Tibial nerve (tissue), 4 donors: ENCODE measurements around the gene KLHDC4. TPM values are rescaled to one million over a fixed set of nuclear protein-coding genes. Genes with fewer than 3 reads are reported as not detected.

Experiments
- DNase-seq, 2 donors: peaks; one replicate each; pipeline ENCODE4 v3.0.0-alpha.2; 2019; ENCODE audit warnings: low spot score in 2 of 2
- H3K27ac ChIP-seq, 4 donors: fragments of 200-600 bp; sonication (generic) in 3 of 4; one replicate each; pipeline ENCODE4 v1.5.1; 2017 to 2019; ENCODE audit warnings: mild to moderate bottlenecking in 1 of 4
- H3K27me3 ChIP-seq, 2 donors: fragments of 200-600 bp; sonication (generic) in 1 of 2; one replicate each; pipeline versions ENCODE4 v1.5.1 to v1.6.0; 2017 to 2019
- H3K36me3 ChIP-seq, 3 donors: fragments of 200-600 bp; sonication (generic); one replicate each; pipeline ENCODE4 v1.5.1; 2018 to 2019
- H3K4me1 ChIP-seq, 4 donors: fragments of 200-600 bp; sonication (generic) in 3 of 4; one replicate each; pipeline ENCODE4 v1.5.1; 2017 to 2019
- H3K4me3 ChIP-seq, 4 donors: fragments of 200-600 bp; sonication (generic) in 3 of 4; one replicate each; pipeline ENCODE4 v1.5.1; 2017 to 2019; ENCODE audit warnings: mild to moderate bottlenecking in 1 of 4, moderate library complexity in 1 of 4
- H3K9me3 ChIP-seq, 4 donors: fragments of 200-600 bp; sonication (generic) in 3 of 4; one replicate each; pipeline ENCODE4 v1.5.1; 2017 to 2019
- CTCF ChIP-seq, 5 experiments: fragments of 200-600 bp in 3 of 5; fragments of 450-650 bp in 2 of 5; sonication (generic) in 3 of 5; IDR thresholded peaks; one replicate each; pipeline ENCODE4 v1.5.1; 2016 to 2019; ENCODE audit warnings: antibody characterized with exemption in 5 of 5, mild to moderate bottlenecking in 3 of 5, moderate library complexity in 2 of 5
- EP300 ChIP-seq, 2 donors: sonication (generic); formaldehyde crosslinking; IDR thresholded peaks; one replicate each; pipeline ENCODE4 v1.6.1; 2017; ENCODE audit warnings: antibody characterized with exemption in 2 of 2, mild to moderate bottlenecking in 1 of 2
- POLR2A ChIP-seq, 2 donors: fragments of 450-650 bp; IDR thresholded peaks; one replicate each; pipeline ENCODE4 v1.6.1; 2017; ENCODE audit warnings: antibody characterized with exemption in 2 of 2, mild to moderate bottlenecking in 2 of 2, moderate library complexity in 2 of 2
- WGBS, 2 donors: methylation state at CpG; one replicate each; pipeline ENCODE4 v1.1.5; 2018; 5-methylcytosine and 5-hydroxymethylcytosine counted together
- total RNA-seq, 4 donors: library from RNA; depleted of rRNA; stranded (reverse); fragments of >200 nt; gene quantifications; one replicate each; pipeline ENCODE4 v1.1.0, GENCODE V29; 2016

Gene KLHDC4
- total RNA-seq, 4 donors from 2014 or later = 26.9 to 61.5 (median 42.5) TPM

GRCh38 chr16:87766485-87766797 lies 655 bp upstream of the KLHDC4 start:
- 45 to 59% methylated on average over 17 of the region's 17 CpGs for WGBS, 2 donors
- H3K27ac ChIP-seq = peak overlapping the region; percentile 73 to 93 (median 90)

DNA sequence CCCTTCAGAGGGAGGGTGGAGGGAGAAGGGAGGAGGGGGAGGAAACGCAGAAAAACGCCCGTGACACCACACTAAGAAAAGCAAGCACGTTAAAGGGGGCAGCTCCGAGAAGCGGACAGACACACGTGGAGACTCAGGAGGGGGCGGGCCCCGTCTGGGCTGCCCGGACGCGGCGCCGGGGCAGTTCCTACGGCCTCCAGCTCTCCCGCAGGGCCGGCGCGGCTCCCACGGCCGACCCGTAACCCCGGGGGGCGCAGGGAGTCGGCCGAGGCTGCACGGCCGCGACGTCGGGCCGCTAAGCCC lies 362 bp downstream of the KLHDC4 start:
- WGBS, 2 donors = 0% methylated on average over 24 to 32 of the region's 32 CpGs

More at GRCh38 chr16:87766485-87766797, 655 bp upstream of the KLHDC4 start:
- DNase-seq = no peak
- no peaks in the 10 kb centered on the region for H3K9me3 ChIP-seq
- H3K4me1 ChIP-seq = peaks cover 0 to 35% (median 12%) of the 10 kb centered on the region in 4 donors
- H3K36me3 ChIP-seq = peaks cover 0 to 29% (median 0%) of the 10 kb centered on the region in 3 donors
- TF ChIP-seq EP300 (IDR thresholded peaks at IDR 0.05) (no peak), POLR2A (IDR thresholded peaks at IDR 0.05) (no peak), CTCF (IDR thresholded peaks at IDR 0.05) (no peak)
- no peaks in the 10 kb centered on the region for H3K27me3 ChIP-seq
- H3K4me3 ChIP-seq = peak overlapping the region; percentile 76 to 98 (median 89)

DNA sequence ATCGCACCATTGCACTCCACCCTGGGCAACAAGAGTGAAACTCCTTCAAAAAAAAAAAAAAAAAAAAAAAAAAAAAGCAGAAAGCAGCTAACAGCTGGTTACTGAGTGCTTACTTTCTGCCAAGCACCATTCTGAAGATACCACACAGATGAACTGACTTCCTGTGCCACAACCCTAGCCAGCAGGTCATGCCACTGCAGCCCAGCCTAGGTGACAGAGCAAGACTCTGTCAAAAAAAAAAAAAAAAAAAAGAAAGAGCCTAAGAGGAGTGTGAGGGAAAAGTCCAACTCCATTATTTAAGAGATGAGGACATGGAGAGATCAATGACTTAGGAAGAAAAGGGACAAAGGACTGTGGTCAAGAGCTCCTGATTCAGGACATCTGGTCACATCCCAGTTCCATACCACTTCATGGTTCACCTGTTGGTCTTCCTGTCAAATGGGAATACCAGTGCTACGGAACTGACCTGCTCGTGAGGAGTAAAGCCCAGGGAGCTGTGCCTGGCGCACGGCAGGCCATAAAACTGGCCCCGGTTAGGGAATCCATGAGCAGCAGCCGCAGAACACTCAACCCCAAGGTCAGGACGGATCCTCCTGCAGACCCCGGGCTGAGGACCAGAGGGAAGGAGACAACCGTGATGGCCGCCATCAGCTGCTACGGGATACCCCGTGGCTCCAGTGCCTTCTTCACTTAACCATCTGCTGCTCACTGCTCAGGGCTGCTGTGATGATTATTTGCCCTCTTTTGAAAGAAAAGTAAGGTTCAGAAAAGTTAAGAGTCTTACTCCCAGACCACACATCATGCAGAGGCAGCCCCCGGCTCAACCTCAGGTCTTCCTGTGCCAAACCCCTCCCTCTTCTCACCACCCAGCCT lies 950 bp downstream of the KLHDC4 start:
- H3K4me1 ChIP-seq = peaks cover 0 to 35% (median 12%) of the 10 kb centered on the region in 4 donors
- no peaks in the 10 kb centered on the region for H3K27me3 ChIP-seq
- WGBS, 2 donors = 27 to 31% methylated on average over 14 of the region's 14 CpGs
- peak overlapping the region in 3 of 4 donors; percentile 88 to 93 (median 92) for H3K27ac ChIP-seq
- TF ChIP-seq POLR2A (IDR thresholded peaks at IDR 0.05) (no peak), CTCF (IDR thresholded peaks at IDR 0.05) (no peak), EP300 (IDR thresholded peaks at IDR 0.05) (no peak)
- peaks cover 0 to 44% (median 0%) of the 10 kb centered on the region in 3 donors for H3K36me3 ChIP-seq
- H3K9me3 ChIP-seq = no peaks in the 10 kb centered on the region
- no peak for DNase-seq
- peak overlapping the region; percentile 76 to 98 (median 89) for H3K4me3 ChIP-seq

More for the DNA sequence above, 362 bp downstream of the KLHDC4 start:
- Histone ChIP-seq H3K27me3 (no peaks in the 10 kb centered on the region), H3K27ac (peak overlapping the region; percentile 73 to 93 (median 90)), H3K4me1 (peaks cover 0 to 35% (median 12%) of the 10 kb centered on the region in 4 donors), H3K36me3 (peaks cover 0 to 39% (median 0%) of the 10 kb centered on the region in 3 donors), H3K4me3 (peak overlapping the region; percentile 76 to 98 (median 89)), H3K9me3 (no peaks in the 10 kb centered on the region)
- DNase-seq = no peak
- TF ChIP-seq EP300 (IDR thresholded peaks at IDR 0.05) (no peak), POLR2A (IDR thresholded peaks at IDR 0.05) (no peak), CTCF (IDR thresholded peaks at IDR 0.05) (no peak)

DNA sequence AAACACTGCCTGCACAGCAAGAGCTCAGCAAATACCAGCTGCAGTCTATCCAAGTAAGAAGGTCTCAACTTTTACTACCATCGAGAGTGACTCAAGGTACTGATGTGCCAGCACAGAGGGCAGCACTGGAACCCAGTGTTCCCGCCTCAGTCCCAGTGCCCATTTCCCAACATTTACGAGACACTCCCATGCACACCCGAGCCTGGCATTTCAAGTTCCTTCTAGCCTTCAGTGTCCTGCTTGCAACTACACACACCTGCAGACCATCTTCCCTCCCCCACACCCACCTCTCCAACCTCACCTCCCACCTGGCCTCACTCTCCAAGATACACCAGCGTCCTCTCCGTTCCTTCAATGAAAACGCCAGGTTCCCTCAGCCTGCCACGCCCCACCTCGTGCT lies 3.2 kb downstream of the KLHDC4 start:
- H3K27ac ChIP-seq = no peak overlapping the region
- no peaks in the 10 kb centered on the region for H3K27me3 ChIP-seq
- no peak for DNase-seq
- no peaks in the 10 kb centered on the region for H3K9me3 ChIP-seq
- 90 to 93% methylated on average over 9 of the region's 9 CpGs for WGBS, 2 donors
- H3K4me1 ChIP-seq = peaks cover 0 to 27% (median 12%) of the 10 kb centered on the region in 4 donors
- H3K36me3 ChIP-seq = peaks cover 0 to 66% (median 0%) of the 10 kb centered on the region in 3 donors
- no peak overlapping the region for H3K4me3 ChIP-seq
- TF ChIP-seq CTCF (IDR thresholded peaks at IDR 0.05) = no peak
- TF ChIP-seq POLR2A (IDR thresholded peaks at IDR 0.05) = no peak
- no peak for TF ChIP-seq EP300 (IDR thresholded peaks at IDR 0.05)

DNA sequence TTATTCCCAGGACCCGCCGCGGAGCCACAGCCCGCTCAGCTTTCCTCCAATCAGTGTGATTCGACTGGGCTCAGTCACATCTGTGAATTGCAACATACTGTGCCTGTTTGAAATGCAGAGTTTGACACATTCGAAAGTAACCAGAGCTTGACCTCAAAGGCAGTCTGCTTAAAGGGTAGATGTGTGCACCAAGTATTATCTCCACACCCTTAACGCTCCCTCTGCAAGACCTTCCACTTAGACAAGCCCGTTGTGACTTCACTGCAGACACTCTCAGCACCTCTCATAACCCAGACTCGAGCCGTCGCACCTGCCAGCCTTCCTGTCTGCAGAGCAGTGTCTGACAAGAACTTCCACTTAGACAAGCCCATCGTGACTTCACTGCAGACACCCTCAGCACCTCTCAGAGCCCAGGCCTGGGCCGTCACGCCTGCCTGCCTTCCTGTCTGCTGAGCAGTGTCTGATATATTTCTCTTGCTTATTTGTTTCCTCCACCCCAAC lies 3.7 kb downstream of the KLHDC4 start:
- no peaks in the 10 kb centered on the region for H3K9me3 ChIP-seq
- H3K4me3 ChIP-seq = no peak overlapping the region
- no peak overlapping the region for H3K27ac ChIP-seq
- H3K36me3 ChIP-seq = peaks cover 0 to 71% (median under 1%) of the 10 kb centered on the region in 3 donors
- no peak for DNase-seq
- no peak for TF ChIP-seq CTCF (IDR thresholded peaks at IDR 0.05)
- TF ChIP-seq EP300 (IDR thresholded peaks at IDR 0.05) = no peak
- TF ChIP-seq POLR2A (IDR thresholded peaks at IDR 0.05) = no peak
- WGBS, 2 donors = 89 to 94% methylated on average over 14 of the region's 14 CpGs
- H3K4me1 ChIP-seq = peaks cover 0 to 27% (median 12%) of the 10 kb centered on the region in 4 donors
- H3K27me3 ChIP-seq = no peaks in the 10 kb centered on the region
